Natural killer cell treated with Interleukin-12 subunit alpha and Interleukin-12 subunit beta and Interleukin-15 and Interleukin-18, amount 100 ng/mL, for 72 hours (primary cell): Measurements from ENCODE around the gene PLEKHG4. TPM values are rescaled to one million over a fixed set of nuclear protein-coding genes. Genes with fewer than 3 reads are reported as not detected.

Experiments used
- ATAC-seq, 2 donors: fragments of 150-1000 bp; cut with Tn5 transposase in 1 of 2; sonication (Bioruptor Pico), chemical (Tn5 transposase) in 1 of 2; 2 replicates each; pipeline ENCODE4 v1.10.0; 2021
- DNase-seq: peaks from one replicate; pipeline ENCODE4 v3.0.0; 2022; ENCODE audit warnings: low spot score
- H3K27ac Mint-ChIP-seq, 2 donors: 1 replicate in 1 of 2; 2 replicates in 1 of 2; pipeline ENCODE4 v1.8.0; 2022; ENCODE audit warnings: mixed read lengths in 2 of 2, mild to moderate bottlenecking in 1 of 2, moderate library complexity in 1 of 2
- H3K27me3 Mint-ChIP-seq, 2 donors: 1 replicate in 1 of 2; 2 replicates in 1 of 2; pipeline ENCODE4 v1.8.0; 2022; ENCODE audit warnings: mixed read lengths in 2 of 2
- H3K36me3 Mint-ChIP-seq: one replicate; pipeline ENCODE4 v1.8.0; 2022; ENCODE audit warnings: mixed read lengths
- H3K4me1 Mint-ChIP-seq, 2 donors: 1 replicate in 1 of 2; 2 replicates in 1 of 2; pipeline ENCODE4 v1.8.0; 2022; ENCODE audit warnings: low read depth in 2 of 2, mixed read lengths in 2 of 2, mild to moderate bottlenecking in 1 of 2
- H3K4me3 Mint-ChIP-seq: one replicate; pipeline ENCODE4 v1.8.0; 2022; ENCODE audit warnings: mixed read lengths
- H3K9me3 Mint-ChIP-seq: 2 replicates; pipeline ENCODE4 v1.8.0; 2022; ENCODE audit warnings: mixed read lengths
- total RNA-seq, 2 donors: library from RNA; stranded (reverse); gene quantifications; one replicate each; pipeline ENCODE4 v1.2.3, GENCODE V29; 2022

PLEKHG4 gene
- total RNA-seq, 2 donors from 2014 or later: 5.8 to 8.7 TPM

DNA sequence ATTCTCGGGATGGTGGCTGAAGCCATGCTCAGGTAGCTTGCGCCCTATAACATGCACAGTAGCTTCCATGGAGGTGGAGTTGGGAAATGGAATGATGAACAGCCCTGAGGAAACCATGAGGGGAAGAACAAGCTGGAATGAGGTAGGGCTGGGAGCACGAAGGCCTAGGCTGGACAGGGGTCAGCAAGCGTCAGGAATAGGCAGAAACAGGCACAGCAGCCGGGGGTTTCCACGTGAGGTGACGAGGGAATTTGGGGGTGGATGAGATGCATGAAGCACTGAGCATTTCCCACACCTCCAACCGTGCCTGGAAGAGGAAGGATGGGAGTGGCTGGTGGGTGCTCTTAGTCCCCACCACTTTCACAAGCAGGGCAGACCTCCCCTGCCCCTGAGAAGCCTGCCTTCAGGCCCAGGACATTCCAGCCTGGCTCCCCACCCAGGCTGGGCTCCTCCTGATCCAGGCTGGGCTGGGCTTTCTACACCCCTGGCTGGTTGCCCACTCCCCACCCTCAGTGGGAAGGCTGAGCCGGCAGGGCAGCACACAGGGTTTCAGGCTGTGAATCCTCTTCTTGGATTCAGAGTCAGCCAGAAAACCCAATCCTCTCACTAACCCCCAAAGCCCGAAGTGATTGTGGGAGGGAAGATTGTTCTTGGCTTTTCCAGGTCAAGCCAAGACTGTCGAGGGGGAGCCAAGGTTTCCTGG, 21.9 kb downstream of the PLEKHG4 start:
- H3K4me3 Mint-ChIP-seq: no peak overlapping the region
- H3K27me3 Mint-ChIP-seq: peaks cover 0 to 3% of the 10 kb centered on the region in 2 donors
- H3K9me3 Mint-ChIP-seq: no peaks in the 10 kb centered on the region
- no peak for ATAC-seq
- no peak overlapping the region for H3K27ac Mint-ChIP-seq
- no peaks in the 10 kb centered on the region for H3K4me1 Mint-ChIP-seq
- no peak for DNase-seq
- no peaks in the 10 kb centered on the region for H3K36me3 Mint-ChIP-seq

- H3K36me3 Mint-ChIP-seq: no peaks in the 10 kb centered on the region
- no peak overlapping the region for H3K4me3 Mint-ChIP-seq
- H3K27me3 Mint-ChIP-seq: peaks cover 0 to 5% of the 10 kb centered on the region in 2 donors
- no peak overlapping the region for H3K27ac Mint-ChIP-seq
- ATAC-seq (no peak), DNase-seq (no peak)
- no peaks in the 10 kb centered on the region for H3K4me1 Mint-ChIP-seq
- H3K9me3 Mint-ChIP-seq: no peaks in the 10 kb centered on the region
These were observed 22.7 kb downstream of the PLEKHG4 start for GRCh38 chr16:67302076-67302475.

- H3K4me3 Mint-ChIP-seq: no peak overlapping the region
- no peaks in the 10 kb centered on the region for H3K9me3 Mint-ChIP-seq
- no peak for ATAC-seq
- no peaks in the 10 kb centered on the region for H3K4me1 Mint-ChIP-seq
- DNase-seq: no peak
- no peak overlapping the region for H3K27ac Mint-ChIP-seq
- peaks cover 0 to 5% of the 10 kb centered on the region in 2 donors for H3K27me3 Mint-ChIP-seq
- H3K36me3 Mint-ChIP-seq: no peaks in the 10 kb centered on the region
These were observed 23.6 kb downstream of the PLEKHG4 start for GRCh38 chr16:67302970-67303369.

DNA sequence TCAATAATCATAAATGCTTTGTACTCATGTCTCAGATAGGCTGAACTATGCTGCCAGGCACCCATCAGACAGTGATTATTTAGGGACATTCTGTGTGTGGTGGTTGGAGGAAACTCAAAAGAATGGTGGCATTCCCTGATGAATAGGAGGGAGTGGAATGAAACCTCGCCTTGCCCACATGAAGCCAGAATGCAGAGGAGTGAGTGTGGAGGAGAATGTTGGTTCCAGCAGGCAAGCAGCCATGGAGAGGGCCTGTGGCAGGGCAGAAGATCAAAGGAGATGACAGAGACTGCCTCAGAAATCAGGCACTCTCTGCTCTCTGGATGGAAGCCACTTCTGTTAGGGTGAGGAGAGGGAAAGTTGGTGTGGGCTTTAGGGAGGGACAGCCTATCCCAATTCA, 24.7 kb downstream of the PLEKHG4 start:
- H3K27ac Mint-ChIP-seq: peak overlapping the region in 1 of 2 donors; percentile 34
- H3K27me3 Mint-ChIP-seq: peaks cover 0 to 8% of the 10 kb centered on the region in 2 donors
- ATAC-seq (no peak), DNase-seq (no peak)
- no peak overlapping the region for H3K4me3 Mint-ChIP-seq
- H3K9me3 Mint-ChIP-seq: no peaks in the 10 kb centered on the region
- H3K4me1 Mint-ChIP-seq: peaks cover 0 to 4% of the 10 kb centered on the region in 2 donors
- no peaks in the 10 kb centered on the region for H3K36me3 Mint-ChIP-seq

DNA sequence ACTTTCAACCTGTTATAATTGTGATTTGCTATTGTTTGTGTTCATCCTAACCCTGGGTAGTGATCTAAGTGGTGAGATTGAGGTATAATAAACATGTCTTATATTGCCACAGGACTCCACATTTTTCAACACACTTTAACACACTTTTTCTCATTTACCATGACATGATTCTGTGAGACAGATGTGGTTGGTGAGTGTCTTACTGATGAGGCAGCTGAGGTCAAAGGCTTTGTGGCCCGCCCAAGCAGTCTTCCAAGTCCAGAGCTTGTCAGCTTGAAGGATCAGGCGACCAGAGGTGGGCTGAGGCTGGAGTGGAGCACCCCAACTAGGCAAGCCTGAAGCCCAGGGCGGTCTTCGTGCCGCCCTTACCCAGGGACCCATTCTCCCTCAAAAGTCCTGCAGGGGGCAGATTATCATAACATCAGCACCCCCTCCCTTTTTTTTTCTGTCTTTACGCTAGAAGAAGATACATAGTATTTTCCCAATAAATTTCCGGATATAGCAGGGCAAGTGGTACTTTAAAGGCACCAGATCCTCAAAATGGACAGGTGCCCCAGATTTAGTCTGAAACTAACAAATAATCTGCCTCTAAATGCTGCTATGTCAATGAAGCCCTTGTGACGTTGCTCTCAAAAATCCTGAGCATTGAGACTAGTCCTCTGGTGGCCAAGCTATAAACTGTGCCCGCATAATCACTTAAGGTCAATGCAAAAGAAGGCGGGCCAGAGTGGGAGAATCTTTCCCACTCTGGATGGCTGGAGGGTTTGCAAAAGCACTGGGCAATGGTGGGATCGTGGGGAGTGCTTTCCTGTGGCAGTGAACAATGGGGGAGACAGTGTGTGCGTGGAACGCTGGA, 26.1 kb downstream of the PLEKHG4 start:
- peaks cover 0 to 4% of the 10 kb centered on the region in 2 donors for H3K4me1 Mint-ChIP-seq
- ATAC-seq (no peak), DNase-seq (no peak)
- peaks cover 0 to 8% of the 10 kb centered on the region in 2 donors for H3K27me3 Mint-ChIP-seq
- H3K4me3 Mint-ChIP-seq: no peak overlapping the region
- no peak overlapping the region for H3K27ac Mint-ChIP-seq
- H3K36me3 Mint-ChIP-seq: no peaks in the 10 kb centered on the region
- no peaks in the 10 kb centered on the region for H3K9me3 Mint-ChIP-seq

GRCh38 chr16:67310561-67310960, 31.2 kb downstream of the PLEKHG4 start:
- H3K27me3 Mint-ChIP-seq: peaks cover 0 to 8% of the 10 kb centered on the region in 2 donors
- ATAC-seq (no peak), DNase-seq (no peak)
- H3K36me3 Mint-ChIP-seq: no peaks in the 10 kb centered on the region
- H3K4me1 Mint-ChIP-seq: peaks cover 14 to 20% of the 10 kb centered on the region in 2 donors
- H3K4me3 Mint-ChIP-seq: no peak overlapping the region
- no peaks in the 10 kb centered on the region for H3K9me3 Mint-ChIP-seq
- peak overlapping the region in 1 of 2 donors; percentile 75 for H3K27ac Mint-ChIP-seq

DNA sequence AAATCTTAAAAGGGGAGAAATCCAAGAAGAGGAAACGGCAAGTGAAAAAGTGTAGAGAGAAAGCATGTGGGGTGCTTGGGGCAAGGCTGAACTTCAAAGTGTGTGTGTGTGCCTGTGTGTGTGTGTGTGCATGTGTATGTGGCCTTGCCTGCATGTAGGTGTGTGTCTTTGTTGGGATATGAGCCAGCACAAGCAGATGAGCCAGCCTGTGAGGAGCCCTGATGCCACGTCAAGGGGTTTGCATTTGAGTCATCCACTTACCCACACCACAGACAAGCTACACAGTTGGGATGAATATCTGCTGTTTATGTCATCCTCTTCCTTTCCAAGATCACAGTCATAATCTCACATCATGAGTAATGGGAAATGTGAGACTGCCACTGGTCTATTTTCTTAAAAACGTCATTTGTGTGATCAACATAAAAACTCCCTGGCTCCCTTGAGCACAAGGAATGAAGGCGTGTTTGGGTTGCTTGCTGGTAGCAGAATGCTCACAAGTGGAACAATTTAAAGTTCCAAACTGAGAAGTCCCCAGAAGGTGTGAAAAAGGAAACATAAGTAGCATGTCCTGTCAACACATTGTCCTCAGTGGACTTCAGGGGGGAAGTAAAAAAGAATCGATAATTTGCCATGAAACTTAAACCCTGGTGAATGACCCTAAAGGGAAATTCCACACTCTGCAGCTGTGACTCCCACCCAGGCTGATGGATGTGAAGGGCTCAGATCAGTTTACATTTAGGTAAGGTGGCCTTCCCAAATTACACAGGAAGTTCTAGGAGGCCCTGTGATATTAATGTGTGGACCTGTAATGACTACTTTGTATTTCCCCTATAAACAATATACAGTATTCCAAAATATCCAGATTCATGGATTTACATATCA, 32.5 kb downstream of the PLEKHG4 start:
- H3K27ac Mint-ChIP-seq: peak overlapping the region; percentile 42 to 75
- H3K9me3 Mint-ChIP-seq: no peaks in the 10 kb centered on the region
- peaks cover 0 to 3% of the 10 kb centered on the region in 2 donors for H3K27me3 Mint-ChIP-seq
- peaks cover 14 to 20% of the 10 kb centered on the region in 2 donors for H3K4me1 Mint-ChIP-seq
- H3K4me3 Mint-ChIP-seq: peak overlapping the region; percentile 60
- peak; percentile 81 for DNase-seq
- peak; percentile 97 to 99 for ATAC-seq
- H3K36me3 Mint-ChIP-seq: no peaks in the 10 kb centered on the region

GRCh38 chr16:67312719-67313118, 33.4 kb downstream of the PLEKHG4 start:
- Mint-ChIP-seq H3K4me3 (peak overlapping the region; percentile 60), H3K4me1 (peaks cover 14 to 20% of the 10 kb centered on the region in 2 donors), H3K27me3 (peaks cover 0 to 3% of the 10 kb centered on the region in 2 donors), H3K9me3 (no peaks in the 10 kb centered on the region), H3K27ac (peak overlapping the region; percentile 42 to 75), H3K36me3 (no peaks in the 10 kb centered on the region)
- no peak for ATAC-seq
- DNase-seq: no peak

GRCh38 chr16:67317853-67318252, 38.5 kb downstream of the PLEKHG4 start:
- Mint-ChIP-seq H3K27me3 (peaks cover 12 to 21% of the 10 kb centered on the region in 2 donors), H3K4me3 (no peak overlapping the region), H3K4me1 (peaks cover 0 to under 1% of the 10 kb centered on the region in 2 donors), H3K36me3 (no peaks in the 10 kb centered on the region), H3K9me3 (no peaks in the 10 kb centered on the region), H3K27ac (no peak overlapping the region)
- DNase-seq (no peak), ATAC-seq (no peak)

- Mint-ChIP-seq H3K27ac (peak overlapping the region; percentile 55 to 84), H3K4me3 (peak overlapping the region; percentile 94), H3K9me3 (no peaks in the 10 kb centered on the region), H3K36me3 (no peaks in the 10 kb centered on the region), H3K4me1 (peaks cover 13 to 16% of the 10 kb centered on the region in 2 donors), H3K27me3 (peaks cover 17 to 26% of the 10 kb centered on the region in 2 donors)
- ATAC-seq: peak in 1 of 2 donors; percentile 25
- no peak for DNase-seq
These were observed 46.8 kb downstream of the PLEKHG4 start for GRCh38 chr16:67326115-67326471.

DNA sequence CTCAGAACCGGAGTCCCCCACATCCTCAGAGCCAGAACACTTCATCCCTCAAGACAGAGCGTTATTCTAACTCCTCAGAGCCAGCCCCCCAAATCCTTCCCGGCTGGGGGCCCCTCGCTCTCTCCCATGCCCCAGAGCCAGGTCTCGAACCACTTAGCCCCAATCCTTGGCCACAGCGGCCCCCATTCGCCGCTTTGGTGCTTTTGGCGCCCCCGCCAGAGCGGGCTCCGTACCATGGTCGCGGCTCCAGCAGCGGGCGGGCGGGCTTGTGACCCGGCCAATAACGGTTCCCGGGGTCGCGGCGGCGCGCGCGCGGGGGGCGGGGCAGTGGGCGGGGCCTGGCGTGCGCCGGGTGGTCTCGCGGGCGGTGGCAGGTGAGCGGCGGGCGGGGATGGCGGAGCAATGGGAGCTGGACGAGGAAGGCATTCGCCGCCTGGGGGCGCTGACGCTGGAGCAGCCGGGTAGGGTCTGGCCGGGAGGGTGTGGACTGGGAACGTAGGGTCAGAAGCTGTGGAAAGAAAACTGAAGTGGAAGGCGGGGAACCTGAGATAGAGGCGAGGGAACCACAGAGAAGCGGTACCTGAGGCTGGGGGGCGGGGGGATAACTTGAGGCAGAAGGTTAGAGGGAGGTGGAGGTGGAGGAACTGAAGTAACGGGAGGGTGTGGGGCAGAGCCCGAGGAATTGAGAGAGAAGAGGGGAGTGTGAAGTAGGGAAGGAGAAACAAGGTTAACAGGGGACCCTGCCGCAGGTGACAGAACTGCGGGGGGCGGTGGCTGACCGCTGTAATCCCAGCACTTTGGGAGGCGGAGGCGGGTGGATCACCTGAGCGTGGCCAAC, 47.4 kb downstream of the PLEKHG4 start, which contains the start of the genes KCTD19 and LRRC36:
Gene KCTD19 (minus strand): TSS at position 270 of the 838 bp plus-strand sequence. CDS start 34 bp downstream, at position 236.
Gene LRRC36 (plus strand): TSS at position 344 of the 838 bp plus-strand sequence. CDS start 48 bp downstream, at position 392.
- peak within 1 kb of the TSS; percentile 55 to 84 for H3K27ac Mint-ChIP-seq
- DNase-seq: peak; percentile 66
- peaks cover 12 to 24% of the 10 kb centered on the region in 2 donors for H3K27me3 Mint-ChIP-seq
- H3K36me3 Mint-ChIP-seq: no peaks in the 10 kb centered on the region
- H3K4me3 Mint-ChIP-seq: peak within 1 kb of the TSS; percentile 94
- H3K9me3 Mint-ChIP-seq: no peaks in the 10 kb centered on the region
- peaks cover 13 to 16% of the 10 kb centered on the region in 2 donors for H3K4me1 Mint-ChIP-seq
- ATAC-seq: peak; percentile 82 to 83

DNA sequence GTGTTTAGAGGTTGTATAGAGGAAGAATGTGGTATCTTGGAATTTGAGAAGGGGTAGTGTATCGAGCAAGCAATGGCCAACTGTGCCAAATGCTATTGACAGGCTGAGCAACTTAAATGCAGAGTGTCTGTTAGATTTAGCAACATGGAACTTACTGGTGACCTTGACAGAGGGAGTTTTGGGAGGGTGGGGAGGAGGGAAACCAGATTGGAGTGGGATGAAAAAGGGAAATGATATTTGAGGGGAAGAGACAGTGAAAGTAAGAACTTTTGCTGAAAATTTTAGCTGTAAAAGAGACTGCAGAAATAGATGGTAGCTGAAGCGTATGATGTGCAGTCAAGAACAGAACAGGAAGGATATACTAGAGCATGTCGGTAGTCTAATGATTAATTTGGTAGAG, 48.4 kb downstream of the PLEKHG4 start:
- H3K4me1 Mint-ChIP-seq: peaks cover 13 to 16% of the 10 kb centered on the region in 2 donors
- DNase-seq (no peak), ATAC-seq (no peak)
- H3K4me3 Mint-ChIP-seq: no peak overlapping the region
- no peaks in the 10 kb centered on the region for H3K9me3 Mint-ChIP-seq
- no peak overlapping the region for H3K27ac Mint-ChIP-seq
- no peaks in the 10 kb centered on the region for H3K36me3 Mint-ChIP-seq
- H3K27me3 Mint-ChIP-seq: peaks cover 10 to 21% of the 10 kb centered on the region in 2 donors
